Mucosa of stomach (tissue), 1 donor: ENCODE measurements around the gene RASL12.
"Not testable (repeated sequence)": the region's sequence is repeated elsewhere in the genome, so short reads cannot be mapped to it uniquely, and the experiment has no call there.

Source experiments
- H3K27me3 ChIP-seq: one replicate; pipeline ENCODE4 v1.7.0; 2013; ENCODE audit warnings: mild to moderate bottlenecking, low read length; ENCODE audit not compliant: control insufficient read depth, insufficient read depth
- H3K36me3 ChIP-seq: one replicate; pipeline ENCODE4 v1.7.0; 2013; ENCODE audit warnings: low read length; ENCODE audit not compliant: control insufficient read depth, insufficient read depth
- H3K4me1 ChIP-seq: one replicate; pipeline ENCODE4 v1.7.0; 2013; ENCODE audit warnings: mild to moderate bottlenecking, low read length; ENCODE audit not compliant: control insufficient read depth, insufficient read depth
- H3K4me3 ChIP-seq: one replicate; pipeline ENCODE4 v1.7.0; 2013; ENCODE audit warnings: low read length
- H3K9ac ChIP-seq: one replicate; pipeline ENCODE4 v1.7.0; 2013; ENCODE audit warnings: mild to moderate bottlenecking, low read length, moderate library complexity
- H3K9me3 ChIP-seq: one replicate; pipeline ENCODE4 v1.7.0; 2013; ENCODE audit warnings: mild to moderate bottlenecking, low read length, moderate library complexity; ENCODE audit not compliant: control insufficient read depth
- donor health status: Pancreatic carcinoma.

Gene RASL12

GRCh38 chr15:65099336-65099735 lies 31.5 kb upstream of the RASL12 start:
- Histone ChIP-seq H3K9me3 (no peaks in the 10 kb centered on the region), H3K9ac (no peak overlapping the region), H3K4me3 (no peak overlapping the region), H3K27me3 (no peaks in the 10 kb centered on the region), H3K36me3 (no peaks in the 10 kb centered on the region), H3K4me1 (no peaks in the 10 kb centered on the region)

- Histone ChIP-seq H3K4me3 (no peak overlapping the region), H3K27me3 (no peaks in the 10 kb centered on the region), H3K4me1 (no peaks in the 10 kb centered on the region), H3K9ac (no peak overlapping the region), H3K9me3 (no peaks in the 10 kb centered on the region), H3K36me3 (no peaks in the 10 kb centered on the region)
Observed at GRCh38 chr15:65097651-65098263, 30.0 kb upstream of the RASL12 start.

- no peak overlapping the region for H3K4me3 ChIP-seq
- H3K9ac ChIP-seq = no peak overlapping the region
- H3K36me3 ChIP-seq = no peaks in the 10 kb centered on the region
Observed at GRCh38 chr15:65096481-65097385, 28.9 kb upstream of the RASL12 start.

DNA sequence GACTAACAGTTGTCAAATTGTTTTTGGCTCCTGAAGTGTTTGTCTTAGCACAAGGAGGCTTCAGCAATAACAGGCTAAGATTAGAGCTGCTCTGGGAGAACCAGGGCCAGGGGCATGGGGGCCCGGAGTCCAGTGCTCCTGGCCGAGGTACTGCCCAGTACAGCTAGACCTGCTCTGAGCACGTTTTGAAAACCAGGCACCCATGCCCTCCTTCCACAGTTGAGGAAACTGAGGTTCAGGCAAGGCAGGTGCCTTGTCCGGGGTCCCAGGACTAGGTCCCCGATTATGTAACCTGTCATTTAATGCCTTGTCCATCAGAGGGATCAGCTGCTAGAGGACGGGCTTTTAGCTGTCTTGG lies 27.9 kb upstream of the RASL12 start:
- Histone ChIP-seq H3K36me3 (no peaks in the 10 kb centered on the region), H3K9ac (no peak overlapping the region), H3K4me3 (no peak overlapping the region), H3K9me3 (no peaks in the 10 kb centered on the region), H3K4me1 (no peaks in the 10 kb centered on the region), H3K27me3 (no peaks in the 10 kb centered on the region)

More at GRCh38 chr15:65096481-65097385, 28.9 kb upstream of the RASL12 start:
- Histone ChIP-seq H3K4me1 (no peaks in the 10 kb centered on the region), H3K9me3 (no peaks in the 10 kb centered on the region), H3K27me3 (no peaks in the 10 kb centered on the region)

DNA sequence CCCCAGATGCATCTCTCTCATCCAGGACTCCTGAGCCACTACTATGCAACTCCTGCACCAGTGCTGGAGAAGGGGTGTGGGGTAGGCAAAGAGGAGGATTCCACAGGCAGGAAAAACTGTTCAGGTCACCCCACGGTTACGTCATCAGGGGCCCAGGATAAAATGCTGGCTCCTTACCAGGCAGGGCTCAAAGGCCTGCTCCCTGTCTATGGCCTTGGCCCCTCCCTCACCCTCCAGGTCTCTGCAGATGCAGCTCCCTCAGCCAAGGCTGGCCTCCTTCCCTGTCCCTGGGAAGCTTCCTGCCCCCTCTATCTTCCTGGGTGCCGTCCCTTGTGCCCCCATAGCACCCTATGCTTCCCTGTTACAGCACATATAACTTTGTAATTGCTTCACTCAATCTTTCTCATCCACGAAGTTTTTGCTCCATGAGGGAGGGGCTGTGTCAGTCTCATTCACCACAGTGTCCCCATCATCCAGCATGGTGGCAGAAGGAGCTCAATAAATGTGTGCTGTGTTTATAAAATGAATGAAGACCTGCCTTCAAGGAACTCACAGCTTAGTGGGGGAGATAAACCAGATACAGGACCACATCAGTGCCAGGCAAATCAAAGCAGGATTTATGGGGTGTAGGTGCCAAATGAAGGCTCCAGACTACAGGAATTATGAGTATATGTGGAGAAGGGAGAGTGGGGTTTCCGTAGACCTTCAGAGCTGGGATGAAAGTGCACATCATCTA lies 27.4 kb upstream of the RASL12 start:
- Histone ChIP-seq H3K36me3 (no peaks in the 10 kb centered on the region), H3K9ac (no peak overlapping the region)

GRCh38 chr15:65094294-65094995 lies 26.7 kb upstream of the RASL12 start:
- Histone ChIP-seq H3K27me3 (no peaks in the 10 kb centered on the region), H3K9ac (no peak overlapping the region), H3K4me3 (no peak overlapping the region), H3K9me3 (no peaks in the 10 kb centered on the region), H3K36me3 (no peaks in the 10 kb centered on the region), H3K4me1 (peaks cover 2% of the 10 kb centered on the region)

More for the DNA sequence above, 27.4 kb upstream of the RASL12 start:
- H3K4me3 ChIP-seq = no peak overlapping the region
- H3K27me3 ChIP-seq = no peaks in the 10 kb centered on the region
- H3K4me1 ChIP-seq = no peaks in the 10 kb centered on the region
- H3K9me3 ChIP-seq = no peaks in the 10 kb centered on the region

DNA sequence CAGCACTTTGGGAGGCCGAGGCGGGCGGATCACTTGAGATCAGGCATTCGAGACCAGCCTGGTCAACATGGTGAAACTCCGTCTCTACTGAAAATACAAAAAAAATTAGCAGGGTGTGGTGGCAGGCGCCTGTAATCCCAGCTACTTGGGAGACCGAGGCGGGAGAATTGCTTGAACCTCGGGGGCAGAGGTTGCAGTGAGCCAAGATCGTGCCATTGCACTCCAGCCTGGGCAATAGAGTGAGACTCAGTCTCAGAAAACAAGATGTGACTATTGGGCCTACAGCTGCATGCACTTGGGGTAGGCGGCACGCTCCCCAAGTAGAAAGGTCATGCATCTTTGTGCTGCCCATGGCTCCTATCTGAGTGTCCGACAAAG lies 26.0 kb upstream of the RASL12 start:
- not testable (repeated sequence) for H3K9ac ChIP-seq, H3K27me3 ChIP-seq, H3K4me1 ChIP-seq, H3K9me3 ChIP-seq, H3K36me3 ChIP-seq, H3K4me3 ChIP-seq

DNA sequence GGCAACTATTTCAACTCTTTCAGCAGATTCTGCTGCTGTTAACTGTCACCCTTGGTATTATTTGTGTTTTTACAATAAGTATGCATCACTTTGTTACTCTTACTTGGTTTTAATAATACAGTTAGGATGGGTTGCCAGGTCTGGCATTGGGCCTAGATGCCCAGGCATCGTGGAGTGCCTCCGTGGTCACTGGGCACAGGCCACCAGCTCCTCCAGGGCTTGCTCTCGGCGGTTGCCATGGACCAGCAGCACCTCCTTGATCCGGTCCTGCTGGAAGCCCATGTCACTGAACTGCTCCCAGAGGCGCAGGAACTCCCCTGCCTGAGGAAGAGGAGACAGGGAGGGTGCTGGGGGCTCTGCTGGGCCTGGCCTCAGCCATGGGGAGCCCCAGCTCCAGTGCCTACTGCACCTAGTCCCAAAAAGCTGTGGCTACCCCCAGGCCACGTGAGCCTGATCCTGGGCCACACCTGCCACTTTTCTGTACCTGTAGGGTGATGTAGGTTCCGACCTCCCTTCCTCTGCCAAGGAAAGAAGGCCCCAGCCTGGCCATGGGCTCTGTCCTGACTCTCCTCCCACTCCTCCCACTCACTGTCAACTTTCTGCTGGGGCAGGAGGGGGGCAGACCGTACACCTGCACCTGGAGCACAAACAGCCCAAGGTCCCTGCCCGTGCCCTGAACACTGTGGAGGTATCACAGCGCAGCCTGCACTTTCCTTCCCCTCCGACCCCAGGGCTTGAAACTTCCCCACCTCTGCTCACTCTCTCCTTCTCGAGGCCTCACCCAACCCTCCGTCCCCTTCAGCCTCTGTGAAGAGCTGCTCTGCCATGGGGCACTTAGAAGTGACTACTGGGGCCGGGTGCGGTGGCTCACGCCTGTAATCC lies 25.4 kb upstream of the RASL12 start:
- H3K4me3 ChIP-seq = no peak overlapping the region
- no peaks in the 10 kb centered on the region for H3K9me3 ChIP-seq
- H3K27me3 ChIP-seq = no peaks in the 10 kb centered on the region
- no peaks in the 10 kb centered on the region for H3K36me3 ChIP-seq
- peaks cover 14% of the 10 kb centered on the region for H3K4me1 ChIP-seq
- H3K9ac ChIP-seq = no peak overlapping the region

DNA sequence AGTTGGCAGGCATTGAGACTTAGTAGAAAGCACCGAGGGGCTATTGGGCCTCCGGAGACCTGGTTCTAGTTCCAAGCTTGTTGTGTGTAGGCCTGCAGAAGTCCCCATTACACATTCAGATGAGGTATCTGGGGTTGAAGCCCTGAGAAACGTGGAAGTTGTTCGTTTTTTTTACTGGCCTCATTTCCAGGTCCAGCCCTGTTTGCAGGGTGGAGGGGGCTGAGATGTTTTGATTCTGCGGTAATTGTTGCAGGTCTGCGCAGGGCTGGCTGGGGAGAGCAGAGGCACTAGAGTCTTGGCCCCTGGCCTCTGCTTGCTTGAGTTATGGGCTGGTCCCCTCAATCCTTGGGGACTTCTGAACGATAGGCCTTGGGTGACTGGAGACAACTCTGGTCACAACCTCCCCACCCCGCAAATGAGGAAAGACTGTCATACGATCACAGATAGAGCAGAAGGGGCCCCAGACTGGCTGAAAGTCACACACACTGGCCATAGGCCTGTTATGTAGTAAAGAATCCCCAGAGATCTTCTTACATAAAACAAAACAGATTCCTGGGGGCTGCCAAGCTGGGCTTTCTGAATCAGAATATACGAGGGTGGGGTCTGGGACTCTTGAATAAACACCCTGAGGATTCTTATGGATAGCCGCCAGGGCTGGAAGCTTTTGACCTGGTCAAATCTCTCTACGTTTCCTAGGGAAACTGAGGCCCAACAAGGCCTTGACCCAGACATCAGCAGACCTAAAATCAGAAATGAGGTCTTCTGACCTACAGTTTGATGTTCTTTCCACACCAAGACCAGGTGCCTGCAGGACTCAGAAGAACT lies 24.4 kb upstream of the RASL12 start:
- no peaks in the 10 kb centered on the region for H3K9me3 ChIP-seq
- H3K27me3 ChIP-seq = no peaks in the 10 kb centered on the region
- H3K9ac ChIP-seq = no peak overlapping the region
- H3K4me3 ChIP-seq = no peak overlapping the region
- H3K36me3 ChIP-seq = no peaks in the 10 kb centered on the region
- peaks cover 14% of the 10 kb centered on the region for H3K4me1 ChIP-seq

DNA sequence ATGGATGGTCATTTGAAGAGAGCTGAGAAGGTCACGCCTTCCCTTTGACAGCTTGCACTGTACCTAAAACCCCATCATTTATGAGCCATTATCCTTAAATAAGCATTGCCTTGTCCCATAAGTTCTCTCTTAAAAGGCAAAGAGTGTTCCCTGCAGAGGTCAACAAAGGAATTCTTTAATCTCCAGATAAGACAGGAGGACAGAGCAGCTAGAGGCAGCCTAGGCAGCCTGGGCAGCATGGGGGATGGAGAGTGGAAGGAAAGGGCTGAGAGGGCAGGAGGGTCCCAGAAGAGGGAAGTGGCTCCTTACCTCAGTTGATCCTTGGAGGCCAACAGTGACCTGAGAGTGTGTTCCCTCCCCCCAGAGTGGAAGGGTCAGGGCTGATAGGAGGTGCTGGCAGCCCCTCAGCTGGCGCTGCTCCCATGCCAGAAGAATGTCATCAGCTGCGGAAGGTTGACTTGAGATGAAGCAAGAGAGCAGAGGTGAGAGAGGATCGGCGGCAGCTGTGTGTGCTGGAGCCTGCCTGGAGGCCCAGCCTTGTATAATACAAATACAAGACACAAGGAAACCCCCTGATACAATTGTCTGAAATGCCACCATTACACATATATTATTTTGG lies 21.5 kb upstream of the RASL12 start:
- Histone ChIP-seq H3K27me3 (peaks cover 10% of the 10 kb centered on the region), H3K4me3 (no peak overlapping the region), H3K36me3 (no peaks in the 10 kb centered on the region), H3K9me3 (no peaks in the 10 kb centered on the region), H3K9ac (no peak overlapping the region), H3K4me1 (peaks cover 14% of the 10 kb centered on the region)
